ENCODE data around the gene GNGT2.

The GNGT2 gene

DNA sequence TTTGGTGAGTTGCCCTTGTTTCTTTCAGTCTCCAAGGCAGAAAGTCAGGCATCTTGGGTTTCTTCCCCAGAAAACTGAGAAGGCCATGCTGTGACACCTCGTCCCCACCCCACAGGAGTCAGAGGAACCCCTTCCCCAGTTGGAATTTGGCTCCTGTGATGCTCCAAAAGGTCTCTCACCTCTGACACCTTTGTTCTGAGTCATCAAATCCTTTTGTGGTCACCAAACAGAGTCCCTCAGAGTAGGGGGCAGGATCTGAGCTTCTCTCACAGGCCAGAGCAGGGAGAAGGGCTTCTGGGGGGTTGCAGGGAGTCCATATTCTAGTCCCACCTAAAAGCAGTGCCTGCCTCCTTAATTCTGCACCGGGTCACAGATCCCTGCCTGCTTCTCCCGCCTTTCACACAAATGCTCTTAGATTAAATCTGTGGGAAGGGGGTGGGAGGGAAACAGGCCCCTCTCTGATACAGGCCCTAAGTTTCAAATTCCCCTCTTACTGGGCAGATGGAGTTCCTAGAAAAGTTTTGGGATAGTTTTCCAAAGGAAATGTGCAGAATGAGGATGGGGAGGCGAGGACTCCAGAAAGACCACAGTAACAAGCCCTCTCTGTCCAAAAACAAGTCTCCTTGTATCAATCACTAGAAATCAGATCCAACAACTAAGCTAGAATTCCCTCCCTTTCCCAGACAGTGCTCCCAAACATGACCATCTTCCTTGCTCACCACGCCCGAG is 18.9 kb upstream of the GNGT2 start:
- no peak for DNase-seq

DNA sequence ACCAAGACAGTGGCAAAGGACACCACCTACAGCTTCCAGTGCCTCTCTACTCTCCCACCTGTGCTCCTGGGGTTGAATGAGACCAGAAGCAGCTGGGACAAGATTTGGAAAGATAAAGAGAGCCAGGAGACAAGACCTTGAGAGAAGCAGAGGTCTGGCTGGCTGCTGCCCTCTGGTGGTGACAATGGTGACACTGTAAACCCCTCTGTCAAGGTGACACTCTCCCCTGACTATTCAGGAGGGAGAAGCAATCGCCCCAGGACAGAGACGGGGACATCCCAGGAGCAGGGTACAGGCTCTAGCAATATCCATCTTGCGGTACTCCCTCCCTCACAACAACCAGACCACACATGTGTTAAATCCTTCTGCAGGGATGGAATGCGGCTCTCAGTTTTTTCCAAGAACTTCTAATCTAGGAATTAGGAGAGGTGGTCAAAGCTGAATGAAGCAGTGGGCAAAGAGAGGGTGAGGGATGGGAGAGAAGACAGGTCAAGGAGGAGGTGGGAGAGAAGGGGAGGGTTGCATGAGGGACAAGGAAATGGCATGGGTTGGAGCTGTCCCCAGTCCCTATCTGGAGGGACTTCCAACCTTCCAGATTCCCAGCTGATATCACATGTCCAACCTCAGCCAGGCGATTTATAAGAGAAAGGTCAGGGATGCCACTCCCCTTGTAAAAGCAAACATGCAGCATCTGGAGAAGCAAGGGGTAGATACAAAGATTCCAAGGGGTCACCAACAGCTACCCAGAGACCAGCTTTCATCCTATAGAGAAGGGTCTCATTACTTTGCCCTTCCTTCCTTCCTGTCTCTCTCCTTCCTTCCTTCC is 17.3 kb upstream of the GNGT2 start:
- peak; percentile 66 for DNase-seq

DNA sequence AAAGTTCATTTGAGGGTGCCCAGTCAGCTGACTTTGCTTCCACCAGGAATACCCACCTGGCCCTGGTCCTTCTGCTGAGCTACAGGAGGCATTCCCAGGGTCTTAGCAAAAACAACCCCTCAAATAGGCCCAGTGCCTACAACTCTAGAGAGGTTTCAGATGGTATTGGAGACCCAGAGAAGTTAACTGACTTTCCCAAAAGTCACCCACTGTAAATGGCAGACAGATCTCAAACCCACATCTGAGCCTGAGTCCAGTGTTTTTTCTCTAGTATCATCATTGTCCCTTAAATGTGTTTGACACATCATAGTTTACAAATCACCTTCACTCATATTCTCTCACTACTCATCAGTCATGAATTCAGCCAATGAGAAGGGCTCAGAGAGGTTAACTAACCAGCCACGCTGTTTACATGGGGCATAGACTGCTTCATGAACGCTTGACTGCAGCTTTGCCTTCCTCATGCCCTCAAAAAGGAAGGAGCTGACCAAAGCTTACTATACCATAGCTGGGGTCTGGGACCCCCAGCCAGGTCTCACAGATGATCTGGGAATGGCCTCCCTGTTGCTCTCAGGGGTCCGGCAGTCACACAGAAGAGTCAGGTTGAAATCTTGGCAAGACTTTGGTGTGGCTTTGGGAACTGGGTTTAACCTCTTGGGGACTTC is 16.5 kb upstream of the GNGT2 start:
- no peak for DNase-seq

DNA sequence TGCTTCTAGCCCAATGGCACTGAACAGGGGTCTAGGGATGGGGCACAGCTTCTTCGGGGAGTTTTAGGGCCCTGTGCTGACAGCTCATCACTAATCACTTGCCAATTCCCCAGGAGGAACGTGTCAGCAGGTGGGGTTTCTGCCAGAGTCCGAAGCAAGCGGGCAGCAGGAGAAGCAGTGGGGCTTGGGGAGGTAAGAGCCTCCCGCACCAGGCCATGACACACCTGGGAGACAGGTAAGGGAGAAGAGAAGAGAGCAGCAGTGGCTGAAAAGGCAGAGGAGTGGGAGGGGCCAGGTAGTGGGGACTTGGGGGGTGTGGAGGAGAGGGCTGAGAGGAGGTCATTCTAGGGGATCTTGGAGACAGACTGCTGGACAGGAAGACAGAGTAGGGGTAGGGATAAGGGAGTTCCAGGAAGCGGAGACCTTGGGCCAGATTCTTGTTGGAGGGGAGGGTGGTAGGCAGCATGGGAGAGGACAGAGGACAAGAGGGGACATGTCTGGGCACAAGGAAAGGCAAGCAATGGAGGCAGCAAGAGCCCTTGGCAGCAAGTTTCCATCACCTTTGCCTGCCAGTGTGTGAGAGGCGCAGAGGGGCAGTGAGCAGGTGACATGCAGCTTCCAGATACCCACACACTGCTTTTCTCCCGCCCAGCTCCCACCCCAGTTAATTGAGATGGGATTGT is 15.3 kb upstream of the GNGT2 start:
- DNase-seq, result no peak

DNA sequence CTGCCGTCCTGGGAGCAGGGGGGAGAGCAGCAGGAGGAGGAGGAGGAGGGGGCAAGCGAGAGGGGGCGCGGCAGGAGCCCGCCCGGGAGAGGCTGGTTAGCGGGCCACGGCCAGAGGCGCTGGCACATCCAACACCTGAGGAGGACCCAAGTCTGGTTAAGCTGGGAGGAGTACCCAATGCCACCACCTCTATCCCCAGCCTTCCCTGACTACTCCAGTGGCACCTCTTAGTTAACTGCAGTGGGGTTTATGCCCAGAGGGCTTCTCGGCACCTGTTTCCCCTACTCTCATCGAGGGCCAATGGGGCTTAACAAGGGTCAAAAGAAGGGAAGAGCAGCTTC is 14.6 kb upstream of the GNGT2 start:
- DNase-seq, result no peak

DNA sequence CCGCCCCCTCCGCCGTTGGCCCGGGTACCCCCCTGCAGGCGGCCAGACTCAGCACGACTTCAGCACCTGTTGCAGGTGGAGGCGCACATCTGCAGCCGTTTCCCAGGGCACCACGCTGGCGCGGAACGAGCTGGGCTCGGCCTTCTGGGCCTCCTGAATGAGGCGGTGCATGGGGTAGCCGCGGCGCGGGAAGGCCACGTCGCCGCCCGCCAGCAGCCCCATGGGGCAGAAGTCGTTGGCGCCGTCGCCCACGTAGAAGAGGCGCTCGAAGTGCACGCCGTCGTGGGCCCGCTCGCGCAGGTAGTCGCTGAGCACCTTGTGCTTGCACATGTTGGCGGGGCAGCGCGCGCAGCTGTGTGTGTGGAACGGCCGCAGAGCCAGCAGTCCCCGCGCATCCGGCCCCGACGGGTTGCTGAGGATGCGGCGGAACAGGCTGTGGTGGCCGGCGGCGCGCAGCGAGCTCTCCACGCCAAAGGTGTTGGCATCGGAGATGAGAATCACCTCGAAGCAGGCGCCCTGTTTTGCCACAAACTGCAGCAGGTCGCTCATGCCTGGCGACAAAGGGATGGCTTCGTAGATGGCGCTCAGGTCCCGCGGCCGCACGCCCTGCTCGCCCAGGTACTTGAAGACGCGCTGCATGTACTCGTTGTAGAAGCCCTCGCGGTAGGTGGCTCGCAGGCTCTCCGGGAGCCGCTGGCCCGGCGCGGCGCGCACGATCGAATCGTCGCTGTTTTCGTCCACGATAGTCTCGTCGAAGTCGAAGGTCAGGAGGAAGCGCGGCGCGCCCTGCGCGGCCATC is 14.0 kb upstream of the GNGT2 start:
- DNase-seq, result peak; percentile 30

DNA sequence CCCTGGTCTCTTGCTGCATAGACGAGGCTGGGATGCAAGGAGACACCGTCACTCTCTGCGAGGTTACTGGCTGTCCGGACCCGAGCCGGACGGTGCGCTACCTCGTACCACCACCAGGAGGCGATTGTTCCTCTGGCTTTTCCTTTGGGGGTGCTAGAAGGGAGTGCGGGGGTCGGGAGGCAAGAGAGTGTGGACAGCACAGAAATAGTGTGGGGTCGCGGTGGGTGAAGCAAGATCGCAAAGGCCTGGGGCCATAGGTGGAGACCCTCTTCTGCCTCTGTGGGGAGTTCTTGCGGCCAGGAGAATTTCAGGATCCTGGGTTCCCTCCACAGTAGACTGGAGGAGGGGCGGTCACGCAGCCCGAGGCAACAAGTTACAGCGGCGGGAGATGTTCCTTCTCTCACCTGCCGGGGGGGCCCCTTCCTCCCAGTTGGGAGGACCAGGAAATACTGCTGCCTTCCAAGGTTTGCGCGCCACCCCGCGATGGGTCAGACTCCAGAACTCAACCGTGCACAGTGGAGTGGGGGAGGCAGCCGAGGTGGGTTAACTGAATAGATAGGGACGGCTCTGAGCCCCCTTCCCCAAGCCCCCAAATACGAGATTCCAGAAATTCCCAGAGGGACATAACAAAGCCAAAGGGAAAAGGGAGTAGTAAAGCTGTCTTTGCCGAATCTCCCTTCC is 13.3 kb upstream of the GNGT2 start:
- peak; percentile 37 for DNase-seq

DNA sequence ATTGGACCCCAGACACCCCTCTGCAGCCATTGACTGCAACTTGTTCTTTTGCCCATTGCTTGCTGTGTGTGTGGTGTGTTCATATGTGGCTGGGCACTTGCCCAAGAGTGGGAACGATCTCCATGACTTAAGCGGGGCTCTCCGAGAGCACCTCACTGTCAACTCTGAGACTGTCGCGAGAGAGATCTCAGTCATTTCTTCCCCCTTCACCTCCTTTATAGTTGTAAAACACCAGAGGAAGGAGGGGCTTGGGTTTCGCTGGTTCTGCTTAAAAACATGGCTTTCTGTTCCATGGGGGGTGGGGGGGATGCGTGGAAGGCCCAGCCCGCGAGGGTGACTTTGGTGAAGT is 12.8 kb upstream of the GNGT2 start:
- DNase-seq, result no peak

DNA sequence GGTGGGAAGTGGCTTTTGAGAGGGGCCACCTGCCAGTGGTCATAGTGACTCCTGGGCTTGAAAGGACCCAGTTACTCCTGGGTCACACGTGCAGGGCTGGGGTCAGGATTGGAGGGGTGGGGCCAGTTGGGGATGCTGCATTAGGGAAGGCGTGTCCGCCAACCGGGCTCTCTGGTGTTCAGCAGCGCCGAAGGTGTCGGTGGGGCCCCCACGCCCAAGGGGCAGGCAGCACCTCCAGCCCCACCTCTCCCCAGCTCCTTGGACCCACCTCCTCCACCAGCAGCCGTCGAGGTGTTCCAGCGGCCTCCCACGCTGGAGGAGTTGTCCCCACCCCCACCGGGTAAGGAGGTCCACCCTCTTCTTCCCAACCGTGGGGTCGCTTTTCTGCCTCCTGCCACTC is 9.6 kb upstream of the GNGT2 start:
- no peak for DNase-seq

DNA sequence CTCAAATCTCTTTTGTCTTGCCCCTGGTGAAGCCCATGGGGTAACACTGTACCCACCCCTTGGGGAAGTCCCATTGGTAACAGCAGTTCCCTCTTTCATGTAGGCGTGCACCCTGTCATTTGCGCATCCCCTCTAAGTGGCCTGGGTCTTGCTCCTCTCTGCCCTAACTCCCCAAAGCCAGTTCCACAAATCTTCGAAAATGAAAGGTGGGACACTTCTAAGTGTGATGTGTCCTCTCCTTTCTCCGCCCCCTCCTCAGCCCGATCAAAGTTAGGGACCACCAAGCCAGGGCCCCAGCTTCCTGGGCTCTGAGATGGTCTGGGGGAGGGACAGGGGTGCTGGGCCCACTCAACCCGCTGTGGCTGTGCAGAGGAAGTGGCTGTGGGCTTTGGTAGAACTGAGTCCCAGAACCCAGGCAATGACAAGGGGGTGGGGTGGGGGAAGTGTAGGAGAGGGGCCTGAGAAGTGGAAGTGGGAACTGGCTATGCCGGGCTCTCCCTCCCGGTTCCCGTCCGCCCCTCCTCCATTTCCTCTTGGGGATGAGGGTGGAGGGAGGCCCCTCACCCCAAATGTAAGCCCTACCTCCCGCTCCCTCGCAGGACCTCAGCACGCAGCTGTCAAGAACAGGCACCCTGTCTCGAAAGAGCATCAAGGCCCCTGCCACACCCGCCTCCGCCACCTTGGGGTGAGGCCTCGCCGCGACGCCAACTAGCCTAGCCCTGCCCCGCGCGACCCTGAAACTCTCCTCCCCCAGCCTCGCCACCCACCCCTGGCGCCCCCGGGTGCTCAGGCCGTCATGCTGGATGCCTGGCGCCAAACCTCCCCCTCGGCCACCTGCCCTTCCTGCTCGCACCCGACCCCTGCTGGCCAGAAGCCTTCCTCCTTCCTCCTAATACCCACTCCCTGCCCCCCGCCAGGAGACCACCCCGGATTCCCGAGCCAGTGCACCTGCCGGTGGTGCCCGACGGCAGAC is 8.9 kb upstream of the GNGT2 start:
- no peak for DNase-seq

DNA sequence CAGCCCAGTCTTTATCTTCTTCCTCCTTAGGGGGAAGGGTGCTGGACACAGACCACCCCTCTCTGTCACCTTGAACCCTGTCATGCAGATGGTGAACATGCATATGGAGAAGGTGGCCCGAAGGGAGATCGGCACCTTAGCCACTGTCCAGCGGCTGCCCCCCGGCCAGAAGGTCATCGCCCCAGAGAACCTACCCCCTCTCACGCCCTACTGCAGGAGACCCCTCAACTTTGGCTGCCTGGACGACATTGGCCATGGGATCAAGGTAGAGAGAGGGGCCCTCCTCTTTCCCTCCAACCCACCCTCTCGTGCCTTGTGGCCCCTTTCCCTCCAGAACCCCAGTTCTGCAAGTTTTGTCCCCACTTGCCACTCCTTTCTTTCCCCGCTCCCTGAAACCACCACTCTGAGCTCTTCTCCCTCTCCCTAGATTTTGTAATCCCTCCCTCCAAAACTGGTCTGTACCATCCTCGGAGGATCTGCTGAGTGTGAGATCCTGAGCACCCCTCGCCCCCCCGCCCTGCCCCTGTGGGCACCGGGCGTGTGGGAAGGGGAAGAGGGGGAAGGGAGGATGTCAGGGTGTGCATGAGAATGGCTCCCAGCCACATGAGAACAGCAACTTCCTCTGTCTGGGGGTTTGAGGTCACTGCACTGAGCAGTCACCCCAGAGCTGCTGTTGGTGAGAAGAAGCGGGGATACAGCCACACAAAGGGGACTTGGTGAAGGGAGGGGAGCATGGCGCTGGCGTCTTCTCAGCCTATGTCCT is 7.5 kb upstream of the GNGT2 start:
- no peak for DNase-seq

DNA sequence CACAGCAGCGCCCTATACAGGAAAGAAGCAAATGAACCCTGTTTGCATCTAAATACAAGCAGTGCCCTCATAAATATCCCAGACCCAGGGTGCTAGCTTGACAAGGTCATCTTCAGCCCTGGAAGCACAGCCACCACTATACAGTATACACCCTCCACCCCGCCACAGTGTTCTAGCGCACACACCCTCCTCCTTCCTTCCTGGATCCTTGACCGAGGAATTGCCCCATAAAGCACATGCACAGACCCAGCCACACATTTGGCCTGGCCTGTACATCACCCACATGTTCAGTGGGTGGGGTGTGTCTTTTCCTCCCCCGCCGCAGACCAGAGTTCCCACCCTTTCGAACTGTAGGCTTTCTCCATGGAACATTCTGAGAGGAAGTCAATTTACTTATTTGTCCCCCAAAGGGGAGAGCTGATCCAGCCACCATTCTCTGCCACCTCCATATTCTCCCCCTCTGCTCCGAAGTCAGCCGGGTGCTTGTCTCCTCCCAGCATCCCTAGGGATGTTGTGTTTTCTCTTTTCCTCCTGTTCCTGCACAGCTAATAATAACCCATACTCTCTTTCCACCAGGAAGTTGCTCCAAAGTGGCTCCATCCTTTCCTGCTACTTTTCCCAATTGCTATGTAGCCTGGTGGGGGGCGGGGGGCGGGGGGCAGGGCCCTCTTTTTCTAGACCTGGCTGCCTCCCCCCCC is 6.7 kb upstream of the GNGT2 start:
- DNase-seq, result no peak

DNA sequence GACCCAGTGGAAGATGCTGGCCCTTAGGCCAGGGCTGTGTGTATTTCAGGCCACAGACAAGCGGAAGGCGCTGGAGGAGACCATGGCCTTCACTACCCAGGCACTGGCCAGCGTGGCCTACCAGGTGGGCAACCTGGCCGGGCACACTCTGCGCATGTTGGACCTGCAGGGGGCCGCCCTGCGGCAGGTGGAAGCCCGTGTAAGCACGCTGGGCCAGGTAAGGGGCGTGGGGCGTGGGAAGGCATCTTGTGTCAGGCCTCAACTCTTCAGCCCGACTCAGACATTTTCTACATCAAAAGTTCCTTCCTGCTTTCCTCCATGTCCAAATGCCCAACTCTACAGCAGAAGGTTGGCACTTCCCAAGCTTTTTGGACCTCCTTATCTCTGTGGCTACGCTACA is 6.1 kb upstream of the GNGT2 start:
- DNase-seq, result no peak

DNA sequence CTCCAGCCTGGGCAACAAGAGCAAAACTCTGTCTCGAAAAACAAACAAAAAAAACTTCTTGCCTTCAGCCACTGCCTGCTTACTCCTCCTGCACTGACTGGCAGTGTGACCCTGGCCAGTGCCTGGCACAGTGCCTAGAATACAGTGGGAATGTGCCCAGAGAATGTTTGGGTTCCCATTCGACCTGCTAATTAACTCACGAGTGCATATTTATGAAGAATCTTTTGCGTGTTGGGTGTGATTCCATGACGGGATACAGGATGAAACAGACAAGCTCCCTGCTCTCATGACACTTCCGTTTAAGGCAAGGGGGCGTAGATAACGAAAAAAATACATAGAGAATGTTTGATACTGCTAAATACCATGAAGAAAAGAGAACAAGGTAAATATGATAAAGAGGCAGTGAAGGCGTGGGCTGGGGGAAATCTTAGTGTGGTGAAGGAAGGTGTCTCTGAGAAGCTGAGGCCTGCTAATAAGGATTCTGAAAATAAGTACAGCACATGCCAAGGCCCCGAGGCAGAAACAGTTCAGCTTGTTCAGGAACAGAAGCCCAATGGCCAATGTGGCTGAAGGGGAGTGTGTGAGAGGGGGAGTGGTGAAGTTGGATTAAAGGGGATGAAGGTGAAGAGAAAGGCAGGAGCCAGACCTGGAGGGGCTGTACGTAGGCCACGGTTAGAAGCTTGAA is 4.4 kb upstream of the GNGT2 start:
- DNase-seq, result no peak

DNA sequence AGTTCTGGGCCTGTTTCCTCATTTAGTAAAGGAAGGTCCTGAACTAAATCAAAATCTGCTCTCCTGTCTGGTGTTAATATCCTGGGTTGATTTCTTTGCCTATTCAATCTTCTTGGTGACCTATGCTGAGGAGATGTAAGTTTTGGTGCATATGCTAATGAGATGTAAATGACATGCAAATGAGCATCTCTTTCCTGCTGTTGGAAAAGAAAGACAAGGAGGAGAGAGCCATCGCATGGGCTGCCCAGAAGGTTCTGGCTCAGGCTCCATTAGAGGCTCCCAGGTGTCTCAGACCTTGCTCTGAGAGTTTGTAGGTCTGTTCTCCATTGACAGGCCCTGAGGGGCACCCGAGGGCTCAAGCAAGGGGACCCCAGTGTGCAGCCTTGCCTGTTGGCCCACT is 3.5 kb upstream of the GNGT2 start:
- DNase-seq, result no peak

DNA sequence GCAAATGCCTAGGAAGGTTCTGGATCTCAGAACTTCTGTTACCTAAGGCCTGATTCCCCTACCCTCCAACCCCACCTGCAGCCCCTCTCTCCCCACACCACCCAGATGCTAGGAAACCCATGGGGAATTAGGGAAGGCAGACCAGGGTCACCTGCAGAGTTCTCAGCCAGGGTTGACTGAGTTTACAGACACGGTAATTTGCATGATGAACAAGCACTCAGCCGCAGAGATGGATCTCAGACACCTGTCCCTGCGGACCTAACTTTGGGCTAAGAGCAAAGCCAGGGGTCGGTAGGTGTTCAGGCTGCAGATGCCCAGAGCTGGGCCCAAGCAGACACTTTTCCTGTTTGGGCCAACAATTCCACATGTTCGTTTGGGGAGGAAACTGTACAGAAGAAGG is 3.0 kb upstream of the GNGT2 start:
- no peak for DNase-seq

DNA sequence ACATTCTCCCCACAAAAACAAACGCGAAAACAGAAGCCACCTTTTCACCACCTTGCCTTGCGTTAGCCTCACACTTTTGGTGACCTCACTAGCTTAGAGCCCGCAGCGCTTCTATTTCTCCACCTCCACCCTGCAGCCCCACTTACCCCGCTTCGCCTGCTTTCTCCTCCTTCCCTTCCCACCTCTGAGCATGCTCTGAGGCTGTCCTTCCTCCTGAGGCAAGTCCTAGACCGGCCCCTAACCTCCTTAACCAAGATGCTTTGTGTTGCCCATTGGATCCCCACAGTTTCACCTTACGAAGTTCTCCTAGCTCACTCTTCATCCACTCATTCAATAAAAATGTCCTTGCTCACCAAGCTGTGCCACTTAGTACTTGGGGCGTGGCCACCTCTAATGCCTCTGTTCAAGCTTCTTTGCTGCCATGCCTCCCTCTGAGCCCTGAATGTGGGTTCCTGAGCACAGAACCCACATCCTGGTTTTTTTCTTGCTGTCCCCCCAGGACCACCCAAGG is 1.3 kb downstream of the GNGT2 start:
- no peak for DNase-seq

DNA sequence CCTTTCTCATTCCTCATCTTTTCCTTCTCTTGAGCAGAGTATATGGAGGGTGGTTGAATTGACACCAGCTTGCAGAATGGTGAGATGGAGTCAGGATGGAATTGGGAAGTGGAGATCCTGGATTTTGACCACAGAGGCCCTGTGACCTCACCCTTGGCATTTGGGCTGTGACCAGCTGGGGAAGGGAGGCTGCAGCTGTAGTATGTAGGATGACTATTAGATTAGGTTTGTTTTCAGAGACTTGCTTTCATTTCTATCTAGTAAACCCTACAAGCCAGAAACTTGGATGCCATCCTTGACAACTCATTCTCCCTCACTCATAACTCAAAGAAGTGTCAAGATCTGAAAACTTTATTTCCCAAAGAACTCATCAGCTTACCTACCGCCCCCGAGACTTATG is 5.9 kb downstream of the GNGT2 start:
- no peak for DNase-seq

DNA sequence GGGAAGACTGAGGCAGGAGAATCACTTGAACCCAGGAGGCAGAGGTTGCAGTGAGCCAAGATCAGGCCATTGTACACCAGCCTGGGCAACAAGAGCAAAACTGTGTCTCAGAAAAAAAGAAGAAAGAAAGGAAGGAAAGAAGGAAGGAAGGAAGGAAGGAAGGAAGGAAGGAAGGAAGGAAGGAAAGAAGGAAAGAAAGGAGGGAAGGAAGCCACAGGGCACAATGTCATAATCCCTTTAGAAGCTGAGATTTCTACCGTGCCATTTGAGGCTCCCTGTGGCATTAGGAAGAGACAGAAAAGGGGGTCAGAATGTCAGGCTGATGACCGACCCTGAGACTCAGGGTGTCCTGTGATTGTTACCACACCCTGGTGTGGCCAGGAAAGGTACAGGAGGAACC is 6.6 kb downstream of the GNGT2 start:
- DNase-seq, result no peak
